Stomach (tissue), 4 donors: ENCODE results near the gene GADL1.

Source experiments
- CTCF ChIP-seq, 7 experiments: fragments of 450-650 bp in 4 of 7; fragments of 200-600 bp in 3 of 7; sonication (generic) in 3 of 7; IDR thresholded peaks; one replicate each; pipeline ENCODE4 v1.5.1; 2016 to 2019; ENCODE audit warnings: antibody characterized with exemption in 7 of 7, control low read depth in 2 of 7, mild to moderate bottlenecking in 1 of 7
- EP300 ChIP-seq: sonication (generic); formaldehyde crosslinking; IDR thresholded peaks from one replicate; pipeline ENCODE4 v1.6.1; 2017; ENCODE audit warnings: antibody characterized with exemption
- POLR2A ChIP-seq, 4 donors: fragments of 450-650 bp; IDR thresholded peaks; one replicate each; pipeline ENCODE4 v1.6.1; 2016; ENCODE audit warnings: antibody characterized with exemption in 4 of 4, control low read depth in 2 of 4, mild to moderate bottlenecking in 1 of 4, moderate library complexity in 1 of 4
- POLR2AphosphoS5 ChIP-seq, 3 donors: sonication (generic); formaldehyde crosslinking; IDR thresholded peaks; one replicate each; pipeline ENCODE4 v1.6.1; 2016; ENCODE audit warnings: antibody characterized with exemption in 3 of 3

GRCh38 chr3:30845606-30846005, 48.9 kb downstream of the GADL1 start:
- TF ChIP-seq CTCF (IDR thresholded peaks at IDR 0.05) = no peak
- TF ChIP-seq EP300 = no peak
- no peak for TF ChIP-seq POLR2A (IDR thresholded peaks at IDR 0.05)
- TF ChIP-seq POLR2AphosphoS5 (IDR thresholded peaks at IDR 0.05) = no peak
